ENCODE data around the gene PRR29.
A peak's percentile ranks its signal among the peaks of the same experiment; 100 is the strongest.
"Not testable (repeated sequence)": the region's sequence is repeated elsewhere in the genome, so short reads cannot be mapped to it uniquely, and the experiment has no call there.

Gene PRR29

DNA sequence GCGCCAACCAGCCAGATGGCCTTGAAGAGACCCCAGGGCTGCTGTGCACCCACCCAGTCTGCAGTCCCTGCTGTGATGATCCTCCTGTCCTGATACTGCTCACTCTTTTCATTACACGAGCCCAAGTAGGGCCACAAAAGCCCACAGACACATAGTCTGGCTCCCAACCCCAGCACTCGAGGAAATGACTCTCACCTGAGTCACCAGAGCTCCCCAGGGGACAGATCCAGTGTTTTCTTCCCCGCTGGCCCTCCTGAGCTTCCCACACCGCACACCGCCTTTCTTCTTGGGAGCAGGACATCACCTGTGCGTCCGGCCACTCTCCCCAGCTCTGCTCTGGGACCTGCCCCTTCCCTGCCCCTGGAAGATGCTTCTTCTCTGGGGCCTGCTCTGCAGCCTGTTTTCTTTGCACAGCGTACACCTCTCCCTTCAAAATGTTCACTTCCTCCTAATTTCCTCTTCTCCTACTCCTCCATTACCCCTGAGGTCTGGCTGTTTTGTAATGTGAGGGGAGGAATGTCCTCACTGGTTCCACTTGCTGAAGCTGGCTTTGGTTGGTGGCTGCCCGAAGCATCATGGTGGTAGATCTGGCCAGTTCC, 23.5 kb upstream of the PRR29 start:
- no peak for DNase-seq (ENCODE audit: low spot score)

DNA sequence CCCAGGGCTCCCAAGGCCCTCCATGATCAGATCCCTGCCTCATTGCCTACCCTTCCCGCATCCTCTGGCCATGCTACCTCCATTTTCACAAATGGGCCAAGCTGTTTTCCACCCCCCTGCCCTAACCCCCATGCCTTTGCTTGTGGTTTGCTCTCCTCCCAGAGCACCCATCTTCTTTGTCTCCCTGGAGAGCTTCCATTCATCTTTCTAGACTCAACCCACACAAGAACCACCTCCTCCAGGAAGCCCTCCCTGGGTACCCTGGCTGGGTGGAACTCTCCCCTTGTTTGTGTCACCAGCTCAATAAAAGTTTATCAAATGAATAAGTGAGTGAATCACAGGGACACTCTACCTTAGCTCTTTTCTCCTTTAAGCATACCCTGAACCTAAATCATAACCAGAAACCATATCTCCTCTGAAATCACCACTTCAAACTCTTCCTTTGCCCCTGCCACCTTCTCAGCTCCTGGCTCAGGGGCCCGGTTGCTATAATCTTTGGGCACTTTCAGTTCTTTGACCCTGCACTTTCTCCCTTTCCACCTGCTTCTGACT, 22.5 kb upstream of the PRR29 start:
- DNase-seq (ENCODE audit: low spot score), result no peak

- DNase-seq (ENCODE audit: low spot score), result peak; percentile 34
These were observed 21.4 kb upstream of the PRR29 start for GRCh38 chr17:63976702-63977101.

GRCh38 chr17:63978272-63979200, 19.6 kb upstream of the PRR29 start:
- DNase-seq (ENCODE audit: low spot score), result no peak

GRCh38 chr17:63982641-63983040, 15.5 kb upstream of the PRR29 start:
- DNase-seq (ENCODE audit: low spot score), result not testable (repeated sequence)

GRCh38 chr17:63983320-63983719, 14.8 kb upstream of the PRR29 start:
- no peak for DNase-seq (ENCODE audit: low spot score)

GRCh38 chr17:63984236-63984635, 13.9 kb upstream of the PRR29 start:
- no peak for DNase-seq (ENCODE audit: low spot score)

DNA sequence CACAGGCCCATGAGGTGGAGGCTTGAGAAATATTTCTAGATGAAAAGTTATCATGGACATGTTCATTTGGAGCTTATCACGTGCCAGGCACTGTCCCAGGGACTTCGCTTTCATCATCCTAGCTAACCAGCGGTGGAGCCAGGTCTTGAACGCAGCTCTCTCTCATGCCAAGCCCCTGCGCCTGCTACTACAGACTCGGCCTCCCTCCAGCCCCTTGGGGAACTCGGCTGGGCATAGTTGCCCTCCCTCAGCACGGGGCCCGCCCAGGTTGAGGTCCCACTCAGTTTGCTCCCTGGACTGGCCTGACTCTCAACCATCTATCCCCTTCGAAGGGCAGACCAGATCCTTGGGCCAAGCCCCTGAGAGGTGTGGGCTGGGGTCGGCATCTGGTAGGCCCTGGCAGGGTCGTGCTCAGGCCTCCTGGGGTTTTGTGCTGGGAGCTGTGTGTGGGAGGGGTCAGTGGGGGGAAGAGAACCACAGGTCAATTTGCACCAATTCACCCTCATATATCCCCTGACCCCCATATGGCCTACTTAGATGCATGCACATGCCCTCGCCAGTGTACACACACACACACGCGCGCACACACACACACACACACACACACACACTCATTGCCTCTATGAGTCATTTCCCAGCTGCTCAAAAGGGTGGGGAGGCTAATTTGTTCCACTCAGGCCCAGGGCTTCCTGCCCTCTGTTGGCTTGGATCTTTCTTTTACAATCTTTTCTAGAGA, 13.3 kb upstream of the PRR29 start:
- DNase-seq (ENCODE audit: low spot score), result no peak

DNA sequence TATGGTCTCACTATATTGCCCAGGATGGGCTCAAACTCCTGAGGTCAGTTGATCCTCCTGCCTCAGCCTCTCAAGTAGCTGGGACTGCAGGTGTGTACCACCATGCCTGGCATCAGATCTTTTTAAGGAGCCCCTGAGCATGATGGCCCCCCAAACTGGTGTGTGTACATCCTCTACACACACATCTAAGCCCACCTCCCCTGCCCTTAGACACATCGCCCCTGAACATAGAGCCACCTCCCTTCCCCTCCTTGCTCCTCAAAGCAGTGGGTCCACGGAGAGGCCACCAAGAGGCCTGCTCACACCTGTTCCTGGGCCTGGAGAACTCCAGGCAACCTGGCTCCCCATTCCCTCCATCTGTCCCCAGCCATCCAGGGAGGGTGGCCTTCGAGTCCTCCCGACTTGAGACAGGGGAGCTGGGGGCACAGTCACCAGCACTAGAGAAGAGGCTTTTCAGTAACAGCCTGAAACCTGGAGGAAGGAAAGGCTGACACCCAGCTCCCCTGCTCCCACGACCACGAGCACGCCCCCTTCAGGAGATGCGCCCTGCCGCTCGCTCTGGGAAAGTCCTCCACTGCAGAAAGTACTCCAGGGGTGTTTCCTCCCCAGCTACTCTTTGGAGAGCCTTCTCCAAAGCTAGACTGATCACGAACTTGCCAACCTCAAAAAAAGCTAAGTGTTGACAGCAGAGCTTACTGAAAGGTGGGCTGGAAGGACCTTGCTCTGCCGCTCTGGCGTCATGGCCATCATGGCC, 12.6 kb upstream of the PRR29 start:
- no peak for DNase-seq (ENCODE audit: low spot score)

DNA sequence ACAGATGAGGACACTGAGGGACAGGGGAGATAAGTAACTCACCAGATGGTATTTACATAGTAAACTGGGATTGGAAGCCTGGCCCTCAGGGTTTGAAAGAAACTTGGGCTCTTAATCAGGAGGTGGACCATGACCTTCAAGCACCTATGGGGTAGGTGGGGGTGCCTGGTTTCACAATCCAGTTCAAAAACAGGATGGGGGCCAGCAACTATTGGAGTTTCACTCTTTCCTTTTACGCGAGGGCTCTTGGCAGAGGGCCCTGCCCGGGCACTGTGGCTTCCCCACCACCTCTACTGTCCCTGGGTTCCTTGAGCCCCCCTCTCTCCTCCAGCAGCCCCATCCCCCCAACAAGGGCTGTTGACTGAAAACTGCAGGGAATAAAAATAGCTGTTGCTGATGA, 11.3 kb upstream of the PRR29 start:
- no peak for DNase-seq (ENCODE audit: low spot score)

DNA sequence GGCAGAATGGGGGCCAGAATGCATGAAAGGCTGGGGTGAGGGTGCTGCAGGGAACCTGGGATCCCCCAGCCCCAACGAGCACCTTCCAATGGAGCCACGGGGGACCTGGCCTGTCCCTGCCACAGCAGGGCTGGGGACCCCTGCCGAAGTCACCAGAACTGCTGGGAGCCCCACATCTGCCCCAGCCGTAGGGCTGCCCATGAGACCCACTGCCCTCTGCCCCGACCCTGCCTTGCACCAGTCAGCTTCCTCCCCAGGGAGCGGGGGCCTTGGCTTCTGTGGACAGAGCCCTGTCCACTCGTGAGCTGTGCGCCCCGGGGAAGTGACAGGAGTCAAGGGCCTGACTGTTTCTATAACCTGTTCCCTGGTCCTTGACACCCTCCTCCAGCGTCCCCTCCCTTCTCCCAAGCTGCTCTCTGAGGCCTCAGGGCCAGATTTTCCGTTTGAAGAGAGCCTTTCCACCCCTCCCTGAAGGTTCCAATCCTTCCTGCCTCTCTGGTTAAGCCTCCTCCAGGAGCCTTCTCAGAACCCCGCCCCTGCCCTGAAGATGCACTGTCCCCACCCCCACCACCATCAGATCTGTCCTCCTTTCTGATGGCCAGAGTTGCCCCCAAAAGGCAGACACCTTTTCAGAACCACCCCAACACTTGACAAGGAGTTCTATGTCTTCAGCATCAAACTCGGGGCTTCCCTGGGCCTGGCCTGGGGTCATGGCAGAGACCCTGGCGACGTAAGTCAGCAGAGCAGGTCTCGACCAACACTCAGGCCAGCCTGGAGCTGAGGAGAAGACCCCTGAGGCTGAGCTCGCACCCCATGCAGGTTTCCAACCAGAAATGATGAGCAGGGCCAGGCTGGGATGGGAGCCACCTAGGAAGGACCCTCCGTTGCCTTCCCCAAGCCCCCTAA, 10.7 kb upstream of the PRR29 start:
- DNase-seq (ENCODE audit: low spot score), result no peak

DNA sequence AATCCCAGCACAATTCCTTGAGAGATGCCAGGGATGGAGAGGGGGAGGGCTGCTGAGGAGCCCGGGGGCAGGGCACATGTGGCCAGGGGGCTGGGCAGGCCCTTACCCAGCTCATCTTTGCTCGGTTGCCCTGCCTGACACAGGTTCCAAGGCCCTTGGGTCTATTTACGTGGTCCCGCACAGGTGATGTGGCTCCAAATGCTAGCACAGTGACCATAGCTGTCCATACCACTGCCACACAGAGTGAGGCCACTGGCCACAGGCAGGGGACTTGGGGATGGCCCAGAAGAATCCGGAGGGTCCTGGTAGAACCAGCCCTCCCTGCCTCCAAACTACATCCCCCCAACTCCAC, 10.0 kb upstream of the PRR29 start:
- DNase-seq (ENCODE audit: low spot score), result no peak

GRCh38 chr17:63988741-63989621, 9.2 kb upstream of the PRR29 start:
- no peak for DNase-seq (ENCODE audit: low spot score)

- no peak for DNase-seq (ENCODE audit: low spot score)
These were observed 8.4 kb upstream of the PRR29 start for GRCh38 chr17:63989622-63990345.

GRCh38 chr17:63991611-63992010, 6.5 kb upstream of the PRR29 start:
- no peak for DNase-seq (ENCODE audit: low spot score)

DNA sequence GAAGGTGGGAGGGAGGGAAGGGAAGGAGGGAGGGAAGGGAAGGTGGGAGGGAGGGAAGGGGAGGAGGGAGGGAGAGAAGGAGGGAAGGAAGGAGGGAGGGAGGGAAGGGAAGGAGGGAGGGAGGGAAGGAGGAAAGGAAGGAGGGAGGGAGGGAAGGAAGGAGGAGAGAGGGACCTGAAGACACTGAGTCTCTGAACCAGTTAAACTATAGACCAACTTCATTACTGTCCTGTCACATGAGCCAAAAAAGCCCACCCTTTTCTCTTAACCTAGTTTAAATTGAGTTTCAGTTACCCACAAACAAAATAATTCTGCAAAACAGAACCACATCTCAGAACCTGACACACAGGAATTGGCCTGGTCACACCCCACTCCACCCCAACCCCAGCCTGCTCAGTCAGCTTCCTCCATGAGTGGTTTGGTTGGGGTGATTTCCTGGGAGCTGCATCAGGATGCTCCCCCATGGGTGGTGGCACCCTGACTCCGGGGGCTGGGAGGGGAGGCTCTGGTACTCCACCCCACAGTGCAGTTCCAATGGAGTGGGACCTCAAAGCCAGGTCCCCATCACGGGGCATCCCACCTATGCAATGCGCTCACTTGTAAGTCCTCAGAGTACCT, 4.7 kb upstream of the PRR29 start:
- DNase-seq (ENCODE audit: low spot score), result no peak

- no peak for DNase-seq (ENCODE audit: low spot score)
These were observed 2.5 kb upstream of the PRR29 start for GRCh38 chr17:63995626-63996025.

- no peak for DNase-seq (ENCODE audit: low spot score)
These were observed 1.5 kb upstream of the PRR29 start for GRCh38 chr17:63996430-63997182.

All from hematopoietic multipotent progenitor cell treated with erythropoietin and hydrocortisone succinate and interleukin-3 and kit ligand, for 17 days (in vitro differentiated cells).